Neural cell (in vitro differentiated cells): ENCODE data around the gene PPFIBP2. TPM values are rescaled to one million over a fixed set of nuclear protein-coding genes. Genes with fewer than 3 reads are reported as not detected.

Experiments
- H2AFZ ChIP-seq: fragments of 200-600, 300-800 bp; sonication (generic), shearing (Covaris generic); 2 replicates; pipeline ENCODE4 v1.6.0; 2014; ENCODE audit warnings: low read depth, mild to moderate bottlenecking, antibody characterized with exemption, low read length, moderate library complexity
- H3F3A ChIP-seq: fragments of 200-600 bp; shearing (Covaris generic); 2 replicates; pipeline ENCODE4 v1.6.1; 2016; ENCODE audit warnings: mild to moderate bottlenecking, moderate library complexity, mixed read lengths, antibody characterized with exemption, low read length; ENCODE audit not compliant: insufficient read depth, poor library complexity, severe bottlenecking
- H3K27ac ChIP-seq: fragments of 200-600, 300-800 bp; sonication (generic), shearing (Covaris generic); 2 replicates; pipeline ENCODE4 v1.5.1; 2014; ENCODE audit warnings: mild to moderate bottlenecking, low read length, moderate library complexity
- H3K27me3 ChIP-seq: fragments of 300-800, 200-600 bp; sonication (generic), shearing (Covaris generic); 2 replicates; pipeline ENCODE4 v1.6.0; 2014; ENCODE audit warnings: mild to moderate bottlenecking, low read depth, low read length, moderate library complexity; ENCODE audit not compliant: insufficient read depth
- H3K36me3 ChIP-seq: fragments of 300-800, 200-600 bp; sonication (generic), shearing (Covaris generic); 2 replicates; pipeline ENCODE4 v1.5.1; 2014; ENCODE audit warnings: mild to moderate bottlenecking, antibody characterized with exemption, low read length, moderate library complexity; ENCODE audit not compliant: insufficient read depth
- H3K4me2 ChIP-seq: fragments of 300-800, 200-600 bp; sonication (generic), shearing (Covaris generic); 2 replicates; pipeline ENCODE4 v1.6.0; 2014; ENCODE audit warnings: mild to moderate bottlenecking, low read length
- H3K4me3 ChIP-seq: fragments of 300-800, 200-600 bp; sonication (generic), shearing (Covaris generic); 2 replicates; pipeline ENCODE4 v1.5.1; 2014; ENCODE audit warnings: mild to moderate bottlenecking, low read length, moderate library complexity
- H3K79me2 ChIP-seq: fragments of 200-600 bp; shearing (Covaris generic); replicated peaks from 2 replicates; pipeline ENCODE4 v1.6.0; 2014; ENCODE audit warnings: mild to moderate bottlenecking, low read length, moderate library complexity; ENCODE audit not compliant: insufficient read depth
- H3K9ac ChIP-seq: fragments of 300-800, 200-600 bp; sonication (generic), shearing (Covaris generic); 2 replicates; pipeline ENCODE4 v1.6.1; 2016; ENCODE audit warnings: mild to moderate bottlenecking, low read length, mixed read lengths
- H3K9me2 ChIP-seq: fragments of 200-600 bp; shearing (Covaris generic); 2 replicates; pipeline ENCODE4 v1.6.1; 2016; ENCODE audit warnings: mild to moderate bottlenecking, low read length, mixed read lengths; ENCODE audit not compliant: insufficient read depth
- H3K9me3 ChIP-seq: fragments of 200-600, 300-800 bp; sonication (generic), shearing (Covaris generic); 2 replicates; pipeline ENCODE4 v1.6.1; 2016; ENCODE audit warnings: mild to moderate bottlenecking, mixed run types, low read length, moderate library complexity, mixed read lengths
- H4K20me1 ChIP-seq: fragments of 200-600 bp; shearing (Covaris generic); 2 replicates; pipeline ENCODE4 v1.6.1; 2016; ENCODE audit warnings: mild to moderate bottlenecking, mixed run types; ENCODE audit not compliant: insufficient read depth
- CTCF ChIP-seq: fragments of 450-650 bp; IDR thresholded peaks from 2 replicates; pipeline ENCODE4 v1.5.1; 2014; ENCODE audit warnings: antibody characterized with exemption, mild to moderate bottlenecking, moderate library complexity; ENCODE audit not compliant: poor library complexity, severe bottlenecking
- EP300 ChIP-seq: fragments of 450-650 bp; conservative IDR thresholded peaks from 2 replicates; pipeline ENCODE4 v1.6.1; 2014; ENCODE audit warnings: antibody characterized with exemption, mild to moderate bottlenecking, moderate library complexity; ENCODE audit not compliant: poor library complexity, severe bottlenecking
- EZH2 ChIP-seq: fragments of 200-600, 300-800 bp; shearing (Covaris generic), sonication (generic); IDR thresholded peaks from 2 replicates; pipeline ENCODE4 v1.6.1; 2014; ENCODE audit warnings: antibody characterized with exemption, low read length, borderline replicate concordance, mild to moderate bottlenecking; ENCODE audit not compliant: insufficient read depth, poor library complexity, severe bottlenecking
- MXI1 ChIP-seq: fragments of 450-650 bp; conservative IDR thresholded peaks from 2 replicates; pipeline ENCODE4 v1.6.1; 2014; ENCODE audit warnings: antibody characterized with exemption, mild to moderate bottlenecking; ENCODE audit not compliant: poor library complexity, severe bottlenecking
- POLR2AphosphoS5 ChIP-seq: IDR thresholded peaks from 2 replicates; pipeline ENCODE4 v1.6.1; 2012
- RAD21 ChIP-seq: fragments of 450-650 bp; conservative IDR thresholded peaks from 2 replicates; pipeline ENCODE4 v1.6.1; 2014; ENCODE audit warnings: antibody characterized with exemption, mild to moderate bottlenecking, moderate library complexity
- REST ChIP-seq: IDR thresholded peaks from 2 replicates; pipeline ENCODE4 v1.6.1; 2012; ENCODE audit warnings: borderline replicate concordance
- SMC3 ChIP-seq: fragments of 450-650 bp; conservative IDR thresholded peaks from 2 replicates; pipeline ENCODE4 v1.6.1; 2014; ENCODE audit warnings: antibody characterized with exemption, mild to moderate bottlenecking, moderate library complexity; ENCODE audit not compliant: poor library complexity
- TAF1 ChIP-seq: IDR thresholded peaks from 2 replicates; pipeline ENCODE4 v1.6.1; 2012; ENCODE audit warnings: low read depth
- polyA plus RNA-seq: library from polyadenylated mRNA; depleted of rRNA; stranded (reverse); fragments of >200 nt; gene quantifications from 2 replicates; pipeline ENCODE4 v1.2.3, GENCODE V29; 2014

PPFIBP2 gene
- polyA plus RNA-seq, 1 donor from 2014 or later = not detected

GRCh38 chr11:7509966-7510365 lies 3.8 kb upstream of the PPFIBP2 start:
- H3K79me2 ChIP-seq = no peaks in the 10 kb centered on the region
- no peak overlapping the region for H3K4me2 ChIP-seq
- no peaks in the 10 kb centered on the region for H4K20me1 ChIP-seq
- TF ChIP-seq TAF1 = no peak
- TF ChIP-seq EZH2 = no peak
- TF ChIP-seq EP300 = no peak
- no peak for TF ChIP-seq RAD21
- no peak for TF ChIP-seq POLR2AphosphoS5
- no peak for TF ChIP-seq SMC3
- TF ChIP-seq MXI1 = no peak
- no peak for TF ChIP-seq CTCF
- TF ChIP-seq REST = no peak
- no peaks in the 10 kb centered on the region for H3K36me3 ChIP-seq
- H3K4me3 ChIP-seq = no peak overlapping the region
- H3K9me3 ChIP-seq = no peaks in the 10 kb centered on the region
- H3K9me2 ChIP-seq = no peaks in the 10 kb centered on the region
- H3F3A ChIP-seq = no peaks in the 10 kb centered on the region
- no peak overlapping the region for H3K27ac ChIP-seq
- H3K9ac ChIP-seq = no peak overlapping the region
- H3K27me3 ChIP-seq = peaks cover 12% of the 10 kb centered on the region
- no peak overlapping the region for H2AFZ ChIP-seq

GRCh38 chr11:7511401-7511800 lies 2.4 kb upstream of the PPFIBP2 start:
- no peak for TF ChIP-seq POLR2AphosphoS5
- no peak overlapping the region for H3K27ac ChIP-seq

More at GRCh38 chr11:7511401-7511800, 2.4 kb upstream of the PPFIBP2 start:
- no peak overlapping the region for H2AFZ ChIP-seq
- no peak overlapping the region for H3K9ac ChIP-seq
- no peaks in the 10 kb centered on the region for H3K9me3 ChIP-seq
- peaks cover 25% of the 10 kb centered on the region for H3K27me3 ChIP-seq
- H3K79me2 ChIP-seq = no peaks in the 10 kb centered on the region
- no peaks in the 10 kb centered on the region for H3K9me2 ChIP-seq
- no peaks in the 10 kb centered on the region for H4K20me1 ChIP-seq
- no peaks in the 10 kb centered on the region for H3F3A ChIP-seq
- H3K4me2 ChIP-seq = no peak overlapping the region
- H3K36me3 ChIP-seq = no peaks in the 10 kb centered on the region
- H3K4me3 ChIP-seq = no peak overlapping the region
